ENCODE measurements around the gene PARD3B. TPM values are rescaled to one million over a fixed set of nuclear protein-coding genes. Genes with fewer than 3 reads are reported as not detected.
"Not testable (repeated sequence)": the region's sequence is repeated elsewhere in the genome, so short reads cannot be mapped to it uniquely, and the experiment has no call there.

PARD3B gene
- total RNA-seq, 2 experiments from 2014 or later: 0.11 to 0.88 TPM

DNA sequence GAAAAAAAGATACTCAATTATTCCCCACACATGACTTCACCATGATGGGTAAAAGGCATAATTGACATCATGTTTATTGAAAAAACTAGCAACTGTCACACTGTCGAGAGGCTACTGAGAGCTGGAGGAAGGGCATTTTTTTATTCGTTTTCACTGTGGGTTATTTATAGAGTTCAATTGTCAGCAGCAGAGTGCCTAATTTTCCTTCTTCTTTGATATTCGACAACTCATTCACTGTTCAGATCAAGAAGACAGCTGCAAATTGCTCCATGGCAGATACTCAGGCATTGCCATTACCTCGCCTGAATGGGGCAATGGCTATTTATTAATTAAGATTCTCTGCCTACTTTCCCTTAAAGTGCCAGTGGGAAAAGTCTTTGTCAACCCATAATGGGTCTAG lies 939.5 kb downstream of the PARD3B start:
- POLR2A ChIA-PET: no interaction called here
- H3K4me1 Mint-ChIP-seq (ENCODE audit: low read depth): no peaks in the 10 kb centered on the region
- H3K9me3 Mint-ChIP-seq: no peaks in the 10 kb centered on the region
- ATAC-seq (no peak), DNase-seq (no peak)
- CTCF ChIA-PET: interaction anchor here (2.4 kb wide), 1 partner anchor 191 kb away, joined by 5 read pairs; no protein-coding TSS in a partner anchor
- no peaks in the 10 kb centered on the region for H3K27me3 Mint-ChIP-seq
- intact Hi-C loops (cut with micrococcal nuclease): no loop called here
- H3K4me3 Mint-ChIP-seq: no peak overlapping the region
- no peaks in the 10 kb centered on the region for H3K36me3 Mint-ChIP-seq (ENCODE audit: low read depth)
- no peak overlapping the region for H3K27ac Mint-ChIP-seq
- no peak for TF ChIP-seq CTCF (IDR thresholded peaks at IDR 0.05)

DNA sequence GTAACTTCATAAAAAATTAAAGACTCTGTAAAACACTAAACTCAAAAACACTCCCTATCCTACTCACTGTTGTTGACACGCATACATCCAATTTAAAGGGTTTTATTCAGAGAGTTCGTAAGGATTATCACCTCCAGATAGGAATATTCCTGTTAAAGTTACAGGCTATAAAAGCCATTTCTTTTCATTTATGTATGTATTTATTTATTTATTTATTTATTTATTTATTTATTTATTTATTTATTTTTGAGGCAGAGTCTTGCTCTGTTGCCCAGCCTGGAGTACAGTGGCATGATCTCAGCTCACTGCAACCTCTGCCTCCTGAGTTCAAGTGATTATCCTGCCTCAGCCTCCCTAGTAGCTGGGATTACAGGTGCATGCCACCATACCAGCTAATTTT lies 948.3 kb downstream of the PARD3B start:
- H3K27ac Mint-ChIP-seq; H3K27me3 Mint-ChIP-seq; intact Hi-C loops (cut with micrococcal nuclease); DNase-seq; POLR2A ChIA-PET; H3K36me3 Mint-ChIP-seq (ENCODE audit: low read depth); H3K4me1 Mint-ChIP-seq (ENCODE audit: low read depth); H3K4me3 Mint-ChIP-seq; H3K9me3 Mint-ChIP-seq; CTCF ChIA-PET; ATAC-seq: not testable (repeated sequence)

GRCh38 chr2:205494537-205495235 lies 949.4 kb downstream of the PARD3B start:
- Mint-ChIP-seq H3K4me3 (no peak overlapping the region), H3K27me3 (peaks cover 1% of the 10 kb centered on the region), H3K4me1 (ENCODE audit: low read depth) (no peaks in the 10 kb centered on the region), H3K27ac (no peak overlapping the region), H3K9me3 (no peaks in the 10 kb centered on the region), H3K36me3 (ENCODE audit: low read depth) (no peaks in the 10 kb centered on the region)
- intact Hi-C loops (cut with micrococcal nuclease): no loop called here
- DNase-seq: no peak
- CTCF ChIA-PET: no interaction called here
- no peak for TF ChIP-seq CTCF (IDR thresholded peaks at IDR 0.05)
- ATAC-seq: no peak
- POLR2A ChIA-PET: no interaction called here

GRCh38 chr2:205495819-205496218 lies 950.5 kb downstream of the PARD3B start:
- H3K27me3 Mint-ChIP-seq: peaks cover 1% of the 10 kb centered on the region
- no peaks in the 10 kb centered on the region for H3K9me3 Mint-ChIP-seq
- ChIA-PET POLR2A (no interaction called here), CTCF (no interaction called here)
- no peak for TF ChIP-seq CTCF (IDR thresholded peaks at IDR 0.05)
- DNase-seq (no peak), ATAC-seq (no peak)
- no peak overlapping the region for H3K27ac Mint-ChIP-seq
- H3K36me3 Mint-ChIP-seq (ENCODE audit: low read depth): no peaks in the 10 kb centered on the region
- intact Hi-C loops (cut with micrococcal nuclease): no loop called here
- no peak overlapping the region for H3K4me3 Mint-ChIP-seq
- no peaks in the 10 kb centered on the region for H3K4me1 Mint-ChIP-seq (ENCODE audit: low read depth)

DNA sequence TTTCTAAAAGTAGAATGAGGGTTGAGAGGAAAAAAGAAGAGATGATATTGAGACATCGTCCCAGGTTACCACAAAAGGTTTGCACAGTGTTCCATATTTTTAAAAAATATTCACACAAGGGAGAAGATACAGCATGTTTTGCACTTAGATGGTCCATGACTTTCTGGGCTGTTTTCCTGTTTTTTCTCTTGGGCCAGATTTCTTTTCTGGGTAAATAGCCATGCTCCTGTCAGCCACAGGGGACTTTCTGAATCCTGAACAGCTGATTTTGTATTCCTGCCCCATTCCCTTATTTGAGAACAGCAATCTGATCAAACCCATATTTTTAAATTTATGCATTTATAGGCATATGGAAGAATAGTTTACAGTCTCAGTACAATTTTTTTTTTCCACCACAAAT lies 951.1 kb downstream of the PARD3B start:
- POLR2A ChIA-PET: no interaction called here
- no peak overlapping the region for H3K4me3 Mint-ChIP-seq
- peaks cover 1% of the 10 kb centered on the region for H3K27me3 Mint-ChIP-seq
- ATAC-seq: no peak
- no peaks in the 10 kb centered on the region for H3K9me3 Mint-ChIP-seq
- no peak for TF ChIP-seq CTCF (IDR thresholded peaks at IDR 0.05)
- H3K36me3 Mint-ChIP-seq (ENCODE audit: low read depth): no peaks in the 10 kb centered on the region
- H3K4me1 Mint-ChIP-seq (ENCODE audit: low read depth): no peaks in the 10 kb centered on the region
- H3K27ac Mint-ChIP-seq: no peak overlapping the region
- CTCF ChIA-PET: no interaction called here
- DNase-seq: no peak
- intact Hi-C loops (cut with micrococcal nuclease): no loop called here
